NCI-H2171 (cell line): ENCODE data around the gene INPP5A.

Source experiments
- DNase-seq: peaks from one replicate; lab custom pipeline; 2025; lab: John Stamatoyannopoulos, UW

Gene INPP5A

DNA sequence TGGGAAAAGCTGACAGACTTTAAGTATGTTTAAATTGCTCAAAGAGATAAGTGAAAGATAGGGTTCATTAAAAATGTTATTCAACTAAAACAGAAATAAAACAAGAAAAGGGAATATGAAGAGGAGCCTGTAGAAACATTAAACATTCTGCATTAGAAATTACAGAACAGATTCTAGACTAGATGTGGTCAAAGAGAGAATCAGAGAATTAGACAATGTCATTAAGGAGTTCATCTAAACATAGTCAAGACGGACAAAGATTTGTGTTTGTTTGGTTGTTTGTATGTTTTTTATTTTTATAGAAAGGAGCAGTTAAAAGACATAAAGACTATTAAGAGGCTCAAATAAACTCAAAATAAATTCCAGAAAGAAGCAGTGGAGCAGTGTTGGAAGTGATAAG is 168.4 kb downstream of the INPP5A start:
- no peak for DNase-seq

DNA sequence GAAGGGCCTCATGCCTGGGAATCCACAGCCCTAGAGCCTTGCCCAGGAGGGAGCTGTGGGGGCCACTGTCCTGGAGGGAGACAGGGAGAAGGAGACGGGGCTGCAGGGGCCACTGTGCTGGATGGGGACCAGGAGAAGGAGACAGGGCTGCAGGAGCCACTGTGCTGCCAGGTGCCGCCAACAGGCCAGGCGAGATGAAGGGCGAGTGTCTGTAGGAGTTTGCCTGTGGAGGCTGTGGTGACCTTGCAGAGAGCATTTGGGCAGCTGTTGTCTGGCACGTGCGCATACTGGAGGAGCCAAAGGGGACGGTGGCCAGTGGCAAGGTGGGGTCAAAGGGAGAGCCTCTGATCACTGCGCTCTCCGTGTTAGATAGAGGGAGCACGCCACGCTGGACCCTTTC is 169.1 kb downstream of the INPP5A start:
- no peak for DNase-seq

DNA sequence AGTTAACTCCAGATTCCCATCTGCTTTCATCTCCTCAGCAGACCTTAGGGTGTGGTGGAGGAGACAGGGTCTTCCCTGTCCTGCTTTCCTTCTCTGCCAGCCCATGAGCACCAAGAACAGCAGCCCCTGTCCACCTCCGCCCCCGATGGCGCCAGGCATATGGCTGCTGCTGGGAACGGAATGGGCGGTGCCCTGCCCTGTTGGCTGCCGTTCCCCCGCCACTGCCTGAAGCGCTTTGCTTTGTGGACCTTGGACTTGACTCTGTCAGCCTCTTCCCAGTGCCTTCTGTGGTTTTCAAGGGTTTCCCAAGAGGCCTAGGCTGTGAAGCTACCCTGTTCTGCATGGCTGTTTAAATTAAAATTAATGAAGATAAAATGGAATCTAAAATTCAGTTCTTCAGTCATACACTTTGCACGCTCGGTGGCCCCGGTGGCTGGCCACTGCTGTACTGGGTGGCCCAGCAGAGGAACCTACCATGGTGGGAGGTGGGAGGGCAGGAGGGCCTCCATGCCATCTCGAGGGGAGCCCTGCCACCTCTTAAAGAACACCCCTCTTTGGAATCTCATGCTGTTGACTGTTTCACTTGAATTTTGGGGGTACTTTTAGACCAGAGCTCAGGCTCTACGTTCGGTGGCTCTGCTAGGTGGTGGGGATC is 169.7 kb downstream of the INPP5A start:
- no peak for DNase-seq

DNA sequence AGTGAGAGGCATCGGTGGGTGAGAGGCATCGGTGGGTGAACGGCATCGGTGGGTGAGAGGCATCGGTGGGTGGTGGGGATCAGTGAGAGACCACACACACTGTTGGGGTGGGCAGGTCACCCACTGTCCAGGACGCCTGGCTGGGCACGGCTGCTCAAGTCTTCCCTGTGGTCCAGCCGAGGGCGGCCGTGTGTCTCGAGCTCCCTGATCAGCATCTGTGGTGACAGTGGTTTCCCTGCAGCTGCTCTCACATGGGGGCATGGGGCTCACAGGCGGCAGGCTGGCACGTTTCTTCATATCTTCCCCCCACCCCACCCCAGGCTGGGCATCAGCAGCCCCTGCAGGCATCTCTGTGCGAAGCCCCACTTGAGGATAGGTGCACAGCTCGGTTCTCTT is 170.2 kb downstream of the INPP5A start:
- DNase-seq: no peak

DNA sequence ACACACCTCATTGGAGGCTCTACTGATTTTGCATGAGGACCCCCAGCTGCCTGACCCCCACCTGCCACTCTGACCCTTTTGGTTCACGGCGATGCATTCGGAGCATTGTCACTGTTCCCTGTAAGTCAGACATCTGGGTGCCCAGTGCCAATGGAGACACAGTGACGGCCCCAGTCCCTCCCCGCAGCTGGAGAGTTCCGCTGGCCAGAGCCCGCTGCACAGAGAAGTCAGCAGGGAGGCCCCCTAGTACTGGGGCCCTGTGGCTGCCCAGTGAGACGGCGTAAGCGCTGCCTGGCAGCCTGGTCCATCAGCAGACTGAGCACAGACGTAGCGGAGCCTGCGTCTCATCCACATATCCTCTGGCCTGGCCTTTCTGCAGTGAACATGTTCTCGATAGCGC is 170.9 kb downstream of the INPP5A start:
- DNase-seq: no peak

DNA sequence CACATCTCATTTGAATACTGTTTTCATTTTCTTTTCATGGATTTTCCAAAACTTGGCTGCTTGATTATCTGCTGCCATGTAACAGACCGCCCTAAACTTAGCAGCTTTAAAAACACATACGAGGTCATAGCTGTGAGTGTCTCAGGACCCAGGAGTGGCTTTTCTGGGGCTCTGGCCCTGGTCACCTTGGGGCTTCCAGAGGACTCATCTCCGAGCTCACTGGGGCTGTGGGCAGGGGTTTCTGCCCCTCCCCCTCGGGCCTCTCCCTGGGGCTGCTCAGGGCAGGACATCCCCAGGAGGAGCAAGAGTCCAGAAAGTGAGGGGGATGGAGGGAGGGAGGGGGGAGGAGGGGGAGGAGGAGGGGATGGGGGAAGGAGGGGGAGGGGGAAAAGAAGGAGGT is 171.3 kb downstream of the INPP5A start:
- DNase-seq: no peak

DNA sequence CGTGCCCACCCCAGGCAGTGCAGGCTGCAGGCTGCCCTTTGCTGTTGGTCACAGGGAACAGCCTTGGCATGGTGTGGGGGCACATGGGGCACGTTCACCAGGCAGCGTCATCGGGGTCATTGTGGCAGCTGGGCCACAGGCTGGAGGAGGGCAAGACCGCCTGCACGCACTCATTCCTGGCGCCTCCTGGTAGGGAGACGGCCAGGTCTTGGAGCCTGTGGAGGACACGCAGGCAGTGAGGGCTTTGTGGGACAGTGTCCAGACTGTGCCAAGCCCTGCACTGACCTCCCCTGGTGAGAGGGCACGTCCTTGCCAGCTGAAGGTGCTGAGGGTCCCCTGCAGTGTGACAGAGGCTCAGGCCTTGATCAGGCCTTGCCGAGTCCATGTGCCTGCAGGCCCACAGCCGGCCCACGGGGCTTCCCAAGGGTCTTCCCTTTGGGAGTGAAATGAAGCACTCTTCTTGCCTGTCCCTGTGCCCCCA is 171.9 kb downstream of the INPP5A start:
- DNase-seq: no peak

DNA sequence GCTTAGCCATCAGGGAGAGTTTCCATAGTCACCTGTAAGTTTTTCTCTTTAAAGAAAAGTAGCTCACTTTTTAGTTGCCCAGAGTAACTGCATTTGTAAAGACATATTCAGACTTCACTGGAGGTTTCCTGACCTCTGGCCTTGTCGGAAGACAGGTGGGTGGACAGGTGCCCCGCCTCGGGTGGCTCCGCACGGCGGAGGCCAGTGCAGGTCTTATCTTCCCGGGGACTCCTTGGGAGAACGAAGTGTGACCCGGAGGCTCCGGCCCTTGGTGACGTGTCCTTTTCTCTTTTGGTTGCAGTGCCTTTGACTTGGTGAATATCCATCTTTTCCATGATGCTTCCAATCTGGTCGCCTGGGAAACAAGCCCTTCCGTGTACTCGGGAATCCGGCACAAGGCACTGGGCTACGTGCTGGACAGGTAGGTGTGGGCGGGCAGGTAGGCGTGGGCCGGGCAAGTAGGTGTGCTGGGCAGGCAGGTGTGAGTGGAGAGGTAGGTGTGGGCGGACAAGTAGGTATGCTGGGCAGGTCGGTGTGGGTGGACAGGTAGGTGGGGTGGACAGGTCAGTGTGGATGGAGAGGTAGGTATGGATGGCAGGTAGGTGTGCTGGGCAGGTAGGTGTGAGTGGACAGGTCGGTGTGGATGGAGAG is 172.6 kb downstream of the INPP5A start:
- no peak for DNase-seq

DNA sequence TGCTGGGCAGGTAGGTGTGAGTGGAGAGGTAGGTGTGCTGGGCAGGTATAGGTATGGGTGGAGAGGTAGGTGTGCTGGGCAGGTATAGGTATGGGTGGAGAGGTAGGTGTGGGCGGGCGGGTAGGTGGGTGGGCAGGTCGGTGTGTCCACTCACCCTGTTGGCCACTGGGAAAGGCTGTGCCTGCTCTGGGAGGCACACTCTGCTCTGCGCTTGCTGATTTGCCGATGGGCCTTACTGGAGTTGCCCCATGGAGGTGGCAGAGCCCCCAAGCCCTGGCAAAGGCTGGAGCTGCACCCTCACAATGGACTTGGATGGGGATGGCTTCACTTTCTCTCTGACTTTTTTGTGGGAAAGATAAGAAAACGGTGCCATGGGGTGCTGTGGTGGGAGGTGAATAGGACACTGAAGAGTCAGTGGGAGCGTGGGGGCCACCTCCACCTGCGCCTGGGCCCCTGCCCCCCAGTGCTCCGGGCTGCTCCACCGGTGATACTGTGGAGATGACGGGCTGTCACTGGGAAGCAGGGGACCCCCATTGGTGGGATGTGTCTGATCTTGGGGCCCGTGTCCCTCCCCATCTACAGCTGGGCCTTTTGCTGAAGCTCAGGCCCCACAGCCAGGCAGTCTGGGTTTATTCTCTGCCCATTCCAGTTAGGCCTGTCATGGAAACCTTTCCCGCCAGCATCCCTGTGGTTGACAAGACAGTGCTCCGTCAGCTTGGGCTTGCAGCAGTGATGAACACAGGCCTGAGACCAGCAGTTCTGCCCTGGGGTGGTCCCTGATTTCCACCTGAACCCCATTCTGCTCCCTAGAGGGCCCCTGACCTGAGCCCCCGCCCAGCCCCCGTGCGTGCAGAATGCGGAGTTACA is 173.4 kb downstream of the INPP5A start:
- no peak for DNase-seq

DNA sequence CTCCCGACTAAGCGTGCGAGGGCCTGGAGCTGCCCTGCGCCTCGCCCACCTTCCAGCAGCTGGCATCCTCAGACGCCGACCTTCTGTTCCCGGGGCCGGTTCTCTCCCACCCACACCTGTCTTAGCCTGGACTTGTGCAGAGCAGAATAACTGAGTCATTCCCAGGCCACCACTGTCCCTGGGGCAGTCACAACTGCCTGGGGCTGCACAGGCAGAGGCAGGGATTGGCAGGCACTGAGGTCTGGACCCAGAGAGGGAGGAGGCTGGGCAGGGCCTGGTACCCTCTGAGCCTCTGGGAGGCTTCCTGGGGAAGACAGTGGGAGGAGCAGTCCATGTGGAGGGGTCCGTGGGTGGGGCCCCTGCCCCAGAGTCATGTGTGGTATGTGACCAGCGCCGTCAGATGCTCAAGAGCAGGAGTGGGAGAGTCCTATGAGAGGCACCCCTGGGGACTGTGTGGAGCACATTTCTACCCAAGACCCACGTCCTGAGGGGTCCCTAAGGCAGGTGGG is 174.1 kb downstream of the INPP5A start:
- DNase-seq: no peak

DNA sequence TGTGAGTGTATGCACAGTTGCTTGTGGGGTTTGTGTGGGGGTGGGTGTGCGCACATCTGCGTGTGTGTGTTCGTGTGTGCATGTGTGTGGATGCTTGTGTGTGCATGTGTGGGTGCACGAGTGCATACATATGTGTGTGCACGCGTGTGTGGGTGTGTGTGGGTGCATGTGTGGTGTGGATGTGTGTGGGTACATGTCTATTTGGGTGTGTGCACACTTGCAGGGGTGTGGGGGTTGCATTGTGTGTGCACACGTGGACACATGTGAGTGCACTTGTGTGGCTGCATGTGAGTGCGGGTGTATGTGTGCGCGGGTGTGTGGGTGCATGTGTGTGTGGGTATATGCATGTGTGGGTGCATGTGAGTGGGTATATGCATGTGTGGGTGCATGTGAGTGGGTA is 174.7 kb downstream of the INPP5A start:
- no peak for DNase-seq

DNA sequence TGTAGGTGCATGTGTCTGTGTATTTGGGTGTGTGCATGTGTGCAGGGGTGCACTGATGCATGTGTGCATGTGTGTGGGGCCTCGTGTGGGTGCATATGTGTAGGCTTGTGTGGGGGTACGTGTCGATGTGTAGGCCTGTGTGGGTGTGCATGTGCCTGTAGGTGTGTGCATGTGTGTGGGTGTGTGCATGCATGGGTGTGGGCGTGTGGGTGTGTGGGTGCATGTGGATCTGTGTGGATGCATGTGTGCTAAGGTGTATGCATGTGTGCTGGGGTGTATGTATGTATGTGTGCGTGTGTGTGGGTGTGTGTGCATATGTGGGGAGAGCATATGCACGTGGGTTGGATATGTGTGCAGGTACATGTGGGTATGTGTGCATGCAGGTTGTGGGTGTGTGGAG is 175.2 kb downstream of the INPP5A start:
- DNase-seq: no peak

DNA sequence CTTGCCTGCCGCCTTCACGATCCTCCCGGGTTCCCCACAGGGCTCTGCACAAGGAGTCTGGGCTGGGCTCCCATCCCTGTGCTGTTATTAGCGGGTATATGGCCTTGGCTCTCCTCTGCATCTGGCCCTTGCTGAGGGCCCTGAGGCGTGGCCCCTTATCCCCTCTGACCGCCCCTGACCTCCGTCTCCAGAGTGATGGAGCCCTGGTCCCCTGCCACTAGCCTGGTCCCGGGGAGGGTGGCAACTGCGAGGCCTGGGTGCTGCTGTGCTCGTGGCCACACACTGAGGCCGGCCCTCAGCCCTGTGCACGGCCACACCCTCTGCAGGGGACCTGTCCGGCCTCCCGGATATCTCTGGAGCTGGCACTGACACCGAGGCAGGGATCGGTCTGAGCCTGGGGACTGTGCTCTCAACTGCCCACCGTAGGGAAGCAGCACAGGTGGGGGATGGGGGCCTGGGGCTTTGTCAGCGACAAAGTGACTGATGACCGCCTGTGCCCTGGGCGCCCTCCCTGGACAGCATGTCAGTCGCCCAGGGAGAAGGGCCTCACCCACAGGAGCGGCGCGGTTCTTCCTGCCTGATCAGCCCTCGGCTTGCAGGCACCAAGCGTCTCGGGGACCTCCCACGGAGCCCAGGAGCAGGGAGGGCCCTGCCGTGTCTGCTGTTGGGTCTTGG is 176.0 kb downstream of the INPP5A start:
- no peak for DNase-seq

DNA sequence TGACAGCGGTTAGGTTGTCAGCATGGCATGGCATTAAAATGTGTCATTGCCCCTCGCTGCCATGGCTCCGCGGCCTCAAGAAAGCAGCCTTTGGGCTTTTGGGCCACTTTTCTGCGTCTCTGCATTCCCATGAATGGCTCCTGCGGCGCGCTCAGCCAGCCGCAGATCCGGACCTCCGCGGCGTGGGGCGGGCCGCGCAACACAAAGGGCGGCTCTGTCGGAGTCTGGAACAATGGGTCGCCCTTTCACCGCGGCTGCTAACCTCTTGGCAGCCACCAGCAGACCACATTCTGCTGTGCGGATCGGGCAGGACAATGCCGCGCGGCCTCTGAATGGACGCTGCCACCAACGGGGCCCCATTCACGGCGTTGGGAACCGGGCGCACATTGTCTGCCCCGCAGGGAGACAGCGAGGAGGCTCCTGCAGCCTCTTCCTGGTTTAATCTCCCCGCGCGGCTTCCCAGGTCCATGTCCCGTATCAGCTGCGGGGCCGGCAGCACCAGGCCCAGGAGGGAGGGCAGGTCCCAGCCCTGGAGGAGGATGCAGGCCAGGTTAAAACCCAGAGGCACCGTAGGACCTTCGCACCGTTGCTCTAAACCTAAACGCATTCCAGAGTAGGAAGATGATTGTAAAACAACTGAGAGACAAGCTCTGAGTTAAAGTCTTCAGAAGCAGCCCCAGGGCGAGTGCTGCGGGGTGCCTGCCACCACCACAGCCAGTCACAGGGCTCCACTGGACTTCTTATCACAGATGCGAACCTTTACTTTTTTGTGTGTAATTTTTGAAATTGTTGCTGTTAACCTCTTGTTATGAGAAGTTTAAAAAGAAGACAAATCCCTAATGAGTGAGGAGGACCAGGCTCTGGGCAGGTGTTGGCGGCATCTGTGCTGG is 176.8 kb downstream of the INPP5A start:
- no peak for DNase-seq

DNA sequence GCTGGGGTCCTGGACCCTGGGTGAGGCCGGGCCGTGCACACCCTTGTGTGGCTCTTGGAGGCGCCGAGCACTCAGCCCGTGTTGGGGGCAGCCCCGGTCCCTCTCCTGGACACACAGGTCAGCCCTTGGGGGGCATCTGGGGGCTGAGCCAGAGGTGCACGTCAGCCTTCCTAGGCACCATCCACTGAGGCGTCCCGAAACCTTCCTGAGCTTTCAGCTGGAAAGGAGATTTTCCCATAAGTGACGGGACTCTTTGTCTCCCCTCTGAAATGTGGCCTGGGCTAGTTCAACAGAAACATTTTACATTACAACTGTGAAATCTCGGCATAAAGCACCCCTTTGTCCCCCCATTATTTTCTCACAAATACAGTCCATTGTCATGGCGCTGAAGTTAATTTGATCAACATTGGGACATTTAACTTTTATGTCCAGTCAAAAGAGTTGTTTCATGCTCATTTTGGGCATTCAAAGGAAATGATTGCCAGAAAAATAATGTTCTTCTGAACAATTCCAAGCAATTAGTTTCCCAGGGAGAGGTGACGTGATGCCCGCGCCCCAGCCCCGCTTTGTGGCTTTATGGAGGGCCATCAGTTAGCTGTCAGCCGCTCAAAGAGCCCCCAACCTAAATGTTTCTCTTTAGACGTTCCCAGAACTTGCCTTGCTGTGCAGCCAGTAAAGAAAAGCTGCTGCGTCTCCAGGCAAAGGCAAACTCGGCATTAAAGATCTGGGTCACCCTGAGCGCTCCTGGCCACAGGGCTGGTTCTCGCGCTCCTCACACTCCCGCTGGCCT is 177.6 kb downstream of the INPP5A start:
- no peak for DNase-seq

DNA sequence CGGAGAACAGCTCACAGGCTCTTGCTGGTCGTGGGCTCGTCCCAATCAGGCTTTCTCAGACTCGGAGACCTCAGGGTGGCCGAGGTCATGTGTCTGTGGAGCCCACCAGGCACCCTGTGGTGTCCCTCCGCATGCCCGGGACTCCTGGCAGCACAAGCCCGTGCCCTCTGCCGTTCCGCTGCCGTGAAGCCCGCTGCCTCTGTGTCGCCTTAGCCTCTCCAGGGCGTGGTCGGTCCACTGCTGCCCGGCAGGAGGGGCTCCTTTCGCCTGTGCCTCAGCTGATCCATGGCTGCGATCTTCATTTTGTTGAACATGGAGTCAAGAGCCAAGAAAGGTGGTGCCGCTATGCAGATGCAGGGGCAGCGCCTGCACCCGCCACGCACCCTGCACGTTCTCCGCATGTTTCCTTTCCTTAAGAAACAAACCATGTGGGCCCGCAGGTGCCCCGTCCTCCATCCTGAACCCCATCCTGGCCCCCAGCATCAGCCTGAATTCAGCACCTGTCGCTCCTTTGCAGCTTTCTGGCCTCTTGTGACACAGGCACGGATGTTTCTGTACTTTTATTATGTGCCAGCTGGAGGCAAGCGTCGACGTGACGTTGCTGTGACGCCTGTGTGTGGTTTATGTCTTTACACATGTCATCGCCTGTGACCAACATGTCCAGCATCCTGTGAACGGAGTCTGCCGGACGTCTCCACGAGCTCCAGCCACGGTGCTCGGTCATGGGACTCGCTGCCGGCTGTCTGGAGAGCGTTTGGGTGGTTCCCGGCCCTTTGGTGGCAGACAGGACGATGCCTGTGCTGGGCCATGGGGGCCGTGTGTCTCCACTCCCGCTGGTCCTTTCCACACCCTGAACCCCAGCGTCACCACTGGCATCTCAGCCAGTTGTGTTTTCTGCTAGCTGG is 178.4 kb downstream of the INPP5A start:
- no peak for DNase-seq

DNA sequence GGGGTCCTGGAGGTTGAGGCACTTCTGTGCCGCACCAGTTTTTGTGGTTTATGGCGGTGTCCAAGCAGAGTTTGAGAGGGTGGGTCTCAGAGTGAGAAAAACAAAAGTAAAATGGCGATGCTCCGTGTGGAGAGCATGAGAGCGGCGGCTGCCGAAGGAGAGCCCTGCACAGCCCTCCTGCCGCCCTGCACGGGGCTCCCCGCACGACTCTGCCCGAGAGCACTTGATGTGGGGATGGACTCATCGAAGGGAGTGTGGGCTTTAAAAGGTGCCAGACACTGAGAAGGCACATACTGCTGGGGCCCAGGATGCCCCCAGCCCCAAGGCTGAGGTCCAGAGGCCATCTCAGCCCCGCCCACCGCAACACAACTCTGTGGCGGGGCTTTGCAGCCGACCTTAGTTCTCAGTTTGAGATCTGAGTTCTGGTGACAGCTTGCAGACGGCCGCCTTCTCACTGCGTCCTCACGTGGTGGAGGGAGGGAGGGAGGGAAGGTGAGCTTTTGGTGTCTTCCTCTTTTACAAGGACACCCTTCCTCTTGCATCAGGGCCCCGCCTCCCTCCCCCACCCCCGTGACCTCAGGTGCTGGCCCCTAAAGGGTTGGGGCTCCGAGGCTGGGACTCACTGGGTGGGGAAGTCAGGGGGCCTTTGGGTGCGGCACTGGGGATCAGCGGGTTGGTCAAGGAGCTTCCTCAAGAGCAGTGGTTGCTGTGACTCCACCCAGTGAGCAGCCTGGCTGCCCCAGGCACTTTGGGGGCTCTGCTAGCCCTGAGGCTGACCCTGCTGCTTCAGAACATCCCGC is 179.3 kb downstream of the INPP5A start:
- DNase-seq: no peak

DNA sequence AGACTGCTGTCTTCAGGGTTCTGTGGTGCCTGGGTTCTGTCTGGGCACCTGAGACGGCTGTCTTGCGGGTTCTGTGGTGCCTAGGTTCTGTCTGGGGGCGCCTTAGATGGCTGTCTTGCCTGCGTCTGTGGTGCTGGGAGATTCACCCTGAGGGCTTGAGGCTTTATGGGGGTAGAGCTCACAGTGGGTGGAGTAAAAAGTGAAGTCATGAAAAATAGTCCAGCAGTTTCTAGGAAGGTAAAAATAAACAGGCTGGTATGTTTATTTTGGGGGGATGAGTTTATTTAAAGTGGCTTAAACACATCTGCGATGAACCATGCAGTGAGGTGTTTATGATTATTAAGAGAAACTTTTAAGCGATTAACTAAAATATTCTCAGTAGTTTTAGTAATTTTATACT is 184.1 kb downstream of the INPP5A start:
- DNase-seq: no peak
